Measurements from ENCODE around the gene HPSE2.

HPSE2 gene

GRCh38 chr10:98411166-98411565 is 824.5 kb downstream of the HPSE2 start:
- Mint-ChIP-seq H3K27me3 (no peaks in the 10 kb centered on the region), H3K9me3 (no peaks in the 10 kb centered on the region), H3K27ac (no peak overlapping the region), H3K4me3 (no peak overlapping the region), H3K4me1 (ENCODE audit: low read depth) (peaks cover 12% of the 10 kb centered on the region), H3K36me3 (ENCODE audit: low read depth) (no peaks in the 10 kb centered on the region)

DNA sequence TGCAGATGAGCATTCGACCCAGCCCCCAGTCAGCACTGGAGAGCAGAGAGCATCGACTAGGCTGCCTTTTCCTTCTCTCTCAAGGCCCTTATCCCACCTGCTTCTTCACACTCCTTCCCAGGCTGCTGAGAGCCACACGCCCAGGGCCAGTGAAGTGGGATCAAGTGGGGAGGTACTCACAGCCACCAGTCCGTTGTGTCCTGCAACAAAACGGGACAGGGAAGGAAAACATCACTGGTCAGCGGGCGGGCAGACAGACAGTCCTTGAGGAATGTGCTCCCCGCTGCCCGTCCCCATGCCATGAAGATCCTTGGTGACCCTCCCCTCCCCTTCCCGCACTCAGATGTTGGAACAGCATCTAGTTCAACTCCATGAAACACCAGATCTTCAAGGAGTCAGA is 824.9 kb downstream of the HPSE2 start:
- Mint-ChIP-seq H3K4me3 (no peak overlapping the region), H3K9me3 (no peaks in the 10 kb centered on the region), H3K27ac (no peak overlapping the region), H3K27me3 (no peaks in the 10 kb centered on the region), H3K4me1 (ENCODE audit: low read depth) (peaks cover 12% of the 10 kb centered on the region), H3K36me3 (ENCODE audit: low read depth) (no peaks in the 10 kb centered on the region)

DNA sequence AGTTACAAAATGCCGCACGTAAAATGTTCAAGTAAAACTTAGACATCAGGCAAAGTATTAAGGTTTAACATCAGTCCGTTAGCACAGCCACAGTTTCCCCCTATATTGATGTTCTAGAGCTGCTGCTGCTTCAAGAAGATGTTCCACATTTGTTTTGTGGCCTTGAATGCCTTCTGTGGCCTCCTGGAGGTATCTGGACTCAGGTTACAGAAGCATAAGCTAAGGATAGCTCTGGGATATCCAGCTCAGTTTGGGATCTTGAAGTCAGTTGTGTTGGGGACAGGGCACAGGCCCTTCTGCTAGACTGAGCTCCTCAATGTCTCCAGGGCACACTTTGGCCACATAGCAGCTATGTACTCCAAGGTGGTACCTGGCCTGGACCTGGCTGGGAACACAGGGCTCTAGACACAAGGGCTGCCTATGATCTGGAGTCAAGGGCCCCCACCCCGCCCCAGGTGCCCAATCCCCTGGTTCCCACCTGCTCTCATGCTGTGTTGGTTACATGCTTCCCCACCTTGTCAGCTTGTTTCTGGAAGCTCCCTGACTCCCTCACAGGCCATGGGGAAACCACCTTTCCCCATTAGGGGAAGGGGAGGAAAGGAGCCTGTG is 825.4 kb downstream of the HPSE2 start:
- Mint-ChIP-seq H3K9me3 (no peaks in the 10 kb centered on the region), H3K27ac (no peak overlapping the region), H3K4me3 (no peak overlapping the region), H3K36me3 (ENCODE audit: low read depth) (no peaks in the 10 kb centered on the region), H3K4me1 (ENCODE audit: low read depth) (peaks cover 12% of the 10 kb centered on the region), H3K27me3 (no peaks in the 10 kb centered on the region)

- Mint-ChIP-seq H3K27me3 (no peaks in the 10 kb centered on the region), H3K36me3 (ENCODE audit: low read depth) (no peaks in the 10 kb centered on the region), H3K9me3 (no peaks in the 10 kb centered on the region), H3K4me3 (no peak overlapping the region), H3K27ac (no peak overlapping the region), H3K4me1 (ENCODE audit: low read depth) (peaks cover 12% of the 10 kb centered on the region)
These were observed 826.9 kb downstream of the HPSE2 start for GRCh38 chr10:98408799-98409198.

DNA sequence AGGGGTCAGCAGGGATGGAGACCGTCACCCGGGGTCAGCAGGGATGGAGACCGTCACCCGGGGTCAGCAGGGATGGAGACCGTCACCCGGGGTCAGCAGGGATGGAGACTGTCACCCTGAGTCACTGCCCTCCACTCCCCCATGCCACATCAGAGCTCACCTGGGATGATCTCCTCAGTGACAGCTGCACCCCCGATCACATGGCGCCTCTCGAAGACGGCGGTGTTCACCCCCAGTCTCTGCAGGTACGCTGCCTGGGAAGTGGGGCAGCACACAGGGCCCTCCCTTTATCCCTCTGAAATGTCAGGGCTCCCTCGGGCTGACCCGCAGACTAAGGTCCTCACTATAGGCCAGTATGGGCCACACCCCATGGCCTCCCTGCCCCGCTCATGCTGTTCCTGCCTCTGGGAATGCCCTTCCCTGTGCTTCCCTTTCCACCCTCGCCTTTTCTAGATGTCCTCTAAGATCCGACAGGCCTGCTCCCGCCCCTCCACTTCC is 827.9 kb downstream of the HPSE2 start:
- Mint-ChIP-seq H3K4me1 (ENCODE audit: low read depth) (peaks cover 17% of the 10 kb centered on the region), H3K27ac (no peak overlapping the region), H3K9me3 (no peaks in the 10 kb centered on the region), H3K27me3 (no peaks in the 10 kb centered on the region), H3K36me3 (ENCODE audit: low read depth) (peaks cover 5% of the 10 kb centered on the region), H3K4me3 (no peak overlapping the region)

Data from stimulated activated naive CD8-positive, alpha-beta T cell treated with anti-CD3 and anti-CD28 coated beads, Interleukin-15, Interleukin-2, amounts not matched to agents 100 ng/mL and 50 ng/mL, for 24 hours (primary cell).